Measurements from ENCODE around the gene CLMN. TPM values are rescaled to one million over a fixed set of nuclear protein-coding genes. Genes with fewer than 3 reads are reported as not detected.

CLMN gene
- total and polyA plus RNA-seq, 10 of the 15 experiments (the other 5 are each of a cell fraction or from before 2014, with no cell fraction given), result 7.8 to 49.3 (median 18.5) TPM

- TF ChIP-seq PKNOX1 (IDR thresholded peaks at IDR 0.05), result no peak
- TF ChIP-seq PAX5 (IDR thresholded peaks at IDR 0.05; ENCODE audit: borderline replicate concordance, low read depth, low read length), result no peak
- no peak for TF ChIP-seq ZNF274 (IDR thresholded peaks at IDR 0.05; ENCODE audit: insufficient read depth, insufficient read length)
- no peak for TF ChIP-seq ASH2L (IDR thresholded peaks at IDR 0.05; ENCODE audit: borderline replicate concordance, low read depth)
- no peak for TF ChIP-seq RUNX3 (IDR thresholded peaks at IDR 0.05; ENCODE audit: low read length)
- TF ChIP-seq CREB1 (IDR thresholded peaks at IDR 0.05; ENCODE audit: low read depth), result no peak
- TF ChIP-seq LARP7 (IDR thresholded peaks at IDR 0.05), result no peak
- no peak for TF ChIP-seq POLR2AphosphoS5 (IDR thresholded peaks at IDR 0.05; ENCODE audit: low read length)
- ChIA-PET RAD21 (ENCODE audit: unreplicated experiment) (no interaction called here), SMC1A (ENCODE audit: uncharacterized antibody, unreplicated experiment) (interaction anchor here (1.5 kb wide), 1 partner anchor 10 kb away, joined by 8 read pairs; no protein-coding TSS in a partner anchor), CTCF (no interaction called here), POLR2A (no interaction called here)
- Histone ChIP-seq H3K79me2 (ENCODE audit: control insufficient read depth, insufficient read depth, low read length) (no peaks in the 10 kb centered on the region), H3K27me3 (replicated peaks in 1 of 2; ENCODE audit: control insufficient read depth in 2 of 2, insufficient read depth in 2 of 2, low read length in 1 of 2) (no peaks in the 10 kb centered on the region), H3K36me3 (ENCODE audit: control insufficient read depth in 2 of 2, insufficient read depth in 2 of 2, low read length in 1 of 2) (no peaks in the 10 kb centered on the region), H4K20me1 (ENCODE audit: control insufficient read depth, insufficient read depth) (no peaks in the 10 kb centered on the region), H3K4me3 (no peak overlapping the region), H3K9ac (ENCODE audit: control insufficient read depth, insufficient read depth, low read length) (no peak overlapping the region), H3K9me3 (replicated peaks; ENCODE audit: control insufficient read depth, insufficient read depth, low read length) (peaks cover 3% of the 10 kb centered on the region; the same call in 2 of the 3 replicates), H3K4me2 (ENCODE audit: control insufficient read depth, insufficient read depth) (no peak overlapping the region), H2AFZ (ENCODE audit: control insufficient read depth, low read depth, low read length) (no peak overlapping the region), H3K27ac (ENCODE audit: control insufficient read depth, insufficient read depth) (no peak overlapping the region), H3K4me1 (ENCODE audit: control insufficient read depth, insufficient read depth, low read length) (peaks cover 3% of the 10 kb centered on the region; the same call in 1 of the 2 replicates)
- BruUV-seq (replicated peaks), result no TSS peak
- intact Hi-C loops (cut with micrococcal nuclease; ENCODE audit: unreplicated experiment), result no loop called here
- DNase-seq (ENCODE audit: low read depth, low spot score) (no peak), FAIRE-seq (no peak), ATAC-seq (no peak)
- WGBS (ENCODE audit: insufficient coverage, insufficient replicate concordance, low lambda C conversion rate, missing lambda C conversion rate), result 94% methylated on average over 2 of the region's 2 CpGs
- in situ Hi-C loops (cut with MboI), result no loop called here
These were observed 74.4 kb downstream of the CLMN start for GRCh38 chr14:95245334-95245733.

DNA sequence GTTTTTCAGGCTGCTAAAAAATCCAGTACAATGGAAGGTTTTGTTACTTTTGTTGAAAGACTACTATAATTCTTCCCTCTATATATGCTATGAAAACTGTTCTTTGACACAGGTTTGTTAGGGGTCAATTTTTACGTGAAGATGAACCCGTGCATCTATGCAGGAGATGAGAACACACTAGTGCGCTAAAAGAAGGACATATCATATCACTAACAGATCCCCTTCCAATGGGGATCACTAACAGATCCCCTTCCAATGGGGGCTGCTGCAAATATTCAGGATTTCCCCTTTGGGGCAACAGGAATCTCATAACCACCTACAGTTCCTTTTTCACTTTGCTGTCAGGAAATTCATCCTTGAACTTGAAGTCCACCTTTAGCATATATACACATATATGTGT, 75.1 kb downstream of the CLMN start:
- ChIA-PET RAD21 (ENCODE audit: unreplicated experiment) (no interaction called here), POLR2A (no interaction called here), SMC1A (ENCODE audit: uncharacterized antibody, unreplicated experiment) (no interaction called here), CTCF (no interaction called here)
- WGBS (ENCODE audit: insufficient coverage, insufficient replicate concordance, low lambda C conversion rate, missing lambda C conversion rate), result 83% methylated on average over 3 of the region's 3 CpGs
- no peak overlapping the region for H3K27ac ChIP-seq (ENCODE audit: control insufficient read depth, insufficient read depth)
- H3K9me3 ChIP-seq (replicated peaks; ENCODE audit: control insufficient read depth, insufficient read depth, low read length), result peaks cover 3% of the 10 kb centered on the region; the same call in 2 of the 3 replicates
- H3K36me3 ChIP-seq (ENCODE audit: control insufficient read depth in 2 of 2, insufficient read depth in 2 of 2, low read length in 1 of 2), result no peaks in the 10 kb centered on the region
- BruUV-seq (replicated peaks), result no TSS peak
- FAIRE-seq, result no peak
- H3K27me3 ChIP-seq (replicated peaks in 1 of 2; ENCODE audit: control insufficient read depth in 2 of 2, insufficient read depth in 2 of 2, low read length in 1 of 2), result no peaks in the 10 kb centered on the region
- no peak overlapping the region for H3K4me3 ChIP-seq
- H4K20me1 ChIP-seq (ENCODE audit: control insufficient read depth, insufficient read depth), result no peaks in the 10 kb centered on the region
- in situ Hi-C loops (cut with MboI), result no loop called here
- H3K79me2 ChIP-seq (ENCODE audit: control insufficient read depth, insufficient read depth, low read length), result no peaks in the 10 kb centered on the region
- no peak overlapping the region for H2AFZ ChIP-seq (ENCODE audit: control insufficient read depth, low read depth, low read length)
- H3K4me2 ChIP-seq (ENCODE audit: control insufficient read depth, insufficient read depth), result no peak overlapping the region
- no peak overlapping the region for H3K9ac ChIP-seq (ENCODE audit: control insufficient read depth, insufficient read depth, low read length)
- no peak for DNase-seq (ENCODE audit: low read depth, low spot score)
- intact Hi-C loops (cut with micrococcal nuclease; ENCODE audit: unreplicated experiment), result no loop called here
- H3K4me1 ChIP-seq (ENCODE audit: control insufficient read depth, insufficient read depth, low read length), result peaks cover 3% of the 10 kb centered on the region; the same call in 1 of the 2 replicates
- no peak for ATAC-seq
- TF ChIP-seq SMAD5 (IDR thresholded peaks at IDR 0.05; ENCODE audit: low read depth) (no peak), ZNF622 (IDR thresholded peaks at IDR 0.05) (no peak)
- TF ChIP-seq, protein P1, sequence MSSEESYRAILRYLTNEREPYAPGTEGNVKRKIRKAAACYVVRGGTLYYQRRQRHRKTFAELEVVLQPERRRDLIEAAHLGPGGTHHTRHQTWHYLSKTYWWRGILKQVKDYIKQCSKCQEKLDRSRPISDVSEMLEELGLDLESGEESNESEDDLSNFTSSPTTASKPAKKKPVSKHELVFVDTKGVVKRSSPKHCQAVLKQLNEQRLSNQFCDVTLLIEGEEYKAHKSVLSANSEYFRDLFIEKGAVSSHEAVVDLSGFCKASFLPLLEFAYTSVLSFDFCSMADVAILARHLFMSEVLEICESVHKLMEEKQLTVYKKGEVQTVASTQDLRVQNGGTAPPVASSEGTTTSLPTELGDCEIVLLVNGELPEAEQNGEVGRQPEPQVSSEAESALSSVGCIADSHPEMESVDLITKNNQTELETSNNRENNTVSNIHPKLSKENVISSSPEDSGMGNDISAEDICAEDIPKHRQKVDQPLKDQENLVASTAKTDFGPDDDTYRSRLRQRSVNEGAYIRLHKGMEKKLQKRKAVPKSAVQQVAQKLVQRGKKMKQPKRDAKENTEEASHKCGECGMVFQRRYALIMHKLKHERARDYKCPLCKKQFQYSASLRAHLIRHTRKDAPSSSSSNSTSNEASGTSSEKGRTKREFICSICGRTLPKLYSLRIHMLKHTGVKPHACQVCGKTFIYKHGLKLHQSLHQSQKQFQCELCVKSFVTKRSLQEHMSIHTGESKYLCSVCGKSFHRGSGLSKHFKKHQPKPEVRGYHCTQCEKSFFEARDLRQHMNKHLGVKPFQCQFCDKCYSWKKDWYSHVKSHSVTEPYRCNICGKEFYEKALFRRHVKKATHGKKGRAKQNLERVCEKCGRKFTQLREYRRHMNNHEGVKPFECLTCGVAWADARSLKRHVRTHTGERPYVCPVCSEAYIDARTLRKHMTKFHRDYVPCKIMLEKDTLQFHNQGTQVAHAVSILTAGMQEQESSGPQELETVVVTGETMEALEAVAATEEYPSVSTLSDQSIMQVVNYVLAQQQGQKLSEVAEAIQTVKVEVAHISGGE (CRISPR knock-in tag; IDR thresholded peaks at IDR 0.05), result no peak

Data from GM12878 (cell line).